Stimulated activated CD4-positive, alpha-beta T cell treated with anti-CD3 and anti-CD28 coated beads, Interleukin-15, amount 100 ng/mL, for 1 hour (primary cell): ENCODE data around the gene SEMA5A.

Experiments used
- DNase-seq, 2 donors: peaks; one replicate each; pipeline ENCODE4 v3.0.0-alpha.2; 2020; ENCODE audit warnings: low read depth in 1 of 2, low spot score in 1 of 2

Gene SEMA5A

DNA sequence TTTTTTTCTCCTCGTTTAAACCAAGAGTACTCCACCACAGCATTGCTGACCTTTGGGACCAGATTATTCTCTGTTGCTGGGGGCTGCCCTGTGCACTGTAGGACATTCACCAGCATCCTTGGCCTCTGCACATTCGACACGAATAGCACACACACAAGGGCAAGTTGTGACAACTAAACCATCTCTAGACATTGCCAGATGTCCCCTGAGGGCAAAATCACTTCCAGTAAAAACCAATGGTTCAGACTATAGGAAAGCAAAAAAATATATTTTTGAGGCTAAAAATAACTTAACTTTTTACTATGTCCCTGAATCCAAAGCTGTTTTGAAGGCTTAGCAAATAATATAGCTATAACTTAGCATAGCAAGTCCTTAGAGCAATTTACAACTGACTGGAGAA, 65.9 kb downstream of the SEMA5A start:
- DNase-seq, result no peak

DNA sequence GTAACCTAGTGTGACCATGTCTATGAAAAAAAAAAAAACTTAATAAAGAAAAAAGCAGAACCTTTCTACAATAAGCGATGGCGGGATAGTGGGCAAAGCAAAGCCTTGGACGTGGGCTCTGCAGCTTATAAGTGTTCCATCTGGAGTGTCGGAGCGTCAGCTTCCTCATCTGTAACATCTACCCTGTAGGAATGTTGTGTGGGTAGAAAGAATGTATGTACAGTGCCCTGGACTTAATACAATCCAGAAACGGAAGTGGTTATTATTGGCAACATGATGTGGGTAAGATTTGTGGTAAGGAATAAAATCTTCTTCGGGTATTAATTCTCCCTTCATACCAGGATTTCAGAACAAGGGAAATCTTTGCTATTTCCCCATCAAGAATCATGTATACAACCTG, 66.5 kb downstream of the SEMA5A start:
- no peak for DNase-seq

DNA sequence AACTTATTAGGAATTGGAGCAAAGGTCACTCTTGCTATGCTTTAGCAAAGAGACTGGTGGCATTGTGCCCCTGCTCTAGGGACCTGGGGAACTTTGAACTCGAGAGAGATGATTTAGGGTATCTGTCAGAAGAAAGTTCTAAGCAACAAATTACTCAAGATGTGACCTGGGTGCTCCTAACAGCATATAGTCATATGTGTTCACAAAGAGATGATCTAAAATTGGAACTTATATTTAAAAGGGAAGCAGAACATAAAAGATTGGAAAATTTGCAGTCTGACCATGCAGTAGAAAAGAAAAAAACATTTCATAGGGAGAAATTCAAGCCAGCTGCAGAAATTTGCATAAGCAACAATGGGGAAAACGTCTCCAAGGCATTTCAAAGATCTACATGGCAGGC, 68.3 kb downstream of the SEMA5A start:
- DNase-seq, result no peak

DNA sequence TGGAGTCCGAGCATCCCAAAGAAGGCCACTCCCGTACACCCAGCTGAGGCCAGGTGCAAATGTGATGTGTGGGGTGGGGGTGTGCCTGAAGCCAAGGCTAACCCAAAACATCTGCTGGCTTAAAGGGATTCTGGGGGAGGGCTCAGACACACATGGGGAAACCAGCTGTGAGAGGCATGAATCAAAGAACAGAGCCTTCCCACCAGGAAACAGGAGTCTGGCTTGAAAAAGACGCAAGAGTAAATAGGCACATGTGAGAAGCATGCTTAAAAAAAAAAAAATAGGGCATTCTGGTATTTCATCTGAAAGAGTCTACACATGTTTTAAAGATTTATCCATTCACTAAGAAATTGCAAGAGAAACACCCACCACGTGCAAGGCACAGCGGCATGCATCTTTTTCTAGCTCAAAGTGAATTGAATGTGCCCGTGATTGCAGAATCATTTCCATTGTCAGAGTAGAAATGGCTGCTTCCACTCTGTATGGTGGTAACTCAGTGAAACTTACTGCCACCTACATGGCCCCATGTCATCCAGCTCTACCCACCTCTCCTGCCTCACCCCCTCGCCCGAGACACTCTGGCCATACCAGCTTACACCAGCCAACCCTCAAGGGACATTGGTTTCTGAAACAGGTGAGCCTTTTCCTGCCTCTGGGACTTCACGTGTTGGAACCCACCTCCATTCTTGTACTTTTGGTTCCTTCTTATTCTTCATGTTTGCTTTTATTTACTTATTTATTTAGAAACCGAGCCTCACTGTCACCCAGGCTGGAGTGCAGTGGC, 71.5 kb downstream of the SEMA5A start:
- no peak for DNase-seq

DNA sequence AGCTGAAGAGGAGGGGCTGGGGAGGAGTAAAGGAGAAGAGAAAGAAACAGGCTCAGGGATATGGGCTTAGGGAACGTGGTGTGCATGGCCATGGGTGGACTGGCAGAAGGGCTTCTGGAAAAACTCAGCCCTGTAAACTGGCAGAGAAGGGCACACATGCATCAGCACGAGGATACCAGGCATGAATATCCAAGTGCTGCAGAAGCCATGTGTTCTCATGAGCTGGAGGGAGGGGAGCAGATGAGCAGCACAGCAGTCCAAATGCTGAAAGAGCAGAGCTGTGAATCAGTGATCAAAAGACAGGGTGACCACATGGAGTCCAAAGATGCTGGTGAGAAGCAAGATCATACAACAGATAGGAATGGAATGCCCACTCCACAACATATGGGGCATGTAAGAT, 72.3 kb downstream of the SEMA5A start:
- DNase-seq, result no peak

DNA sequence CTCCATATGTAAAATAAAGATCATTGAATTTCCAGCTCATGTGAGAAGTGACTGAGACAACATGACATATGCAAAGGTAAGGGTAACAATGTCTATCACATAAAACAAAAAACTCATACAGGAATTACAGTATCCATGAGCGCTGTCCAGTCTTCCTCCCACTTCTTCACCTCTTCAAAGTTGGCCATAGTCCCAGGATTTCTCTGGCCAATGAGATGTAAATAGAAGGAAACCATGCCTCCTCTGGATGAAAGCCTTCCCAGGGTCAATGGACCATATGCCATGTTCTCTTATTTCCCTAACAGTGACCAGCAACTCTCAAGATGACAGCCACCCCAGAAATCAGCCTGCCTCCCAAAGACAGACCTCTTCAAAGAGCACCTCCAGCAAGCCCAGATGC, 75.5 kb downstream of the SEMA5A start:
- DNase-seq, result no peak

DNA sequence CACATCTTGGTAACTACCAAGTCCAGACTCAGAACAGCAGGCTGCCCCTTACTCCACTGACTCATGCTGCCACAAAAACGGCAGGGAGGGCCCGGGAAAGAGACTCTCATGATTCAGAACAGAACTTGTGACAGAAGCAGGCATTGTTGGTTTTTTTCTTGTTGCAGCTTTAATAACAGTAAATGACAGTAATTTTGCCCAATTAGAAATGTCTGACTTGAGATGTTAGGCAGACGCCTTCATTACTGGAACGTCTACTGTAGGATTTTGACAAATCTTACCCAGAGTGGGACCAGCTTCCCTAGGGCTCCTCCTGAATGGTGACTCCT, 77.9 kb downstream of the SEMA5A start:
- no peak for DNase-seq

DNA sequence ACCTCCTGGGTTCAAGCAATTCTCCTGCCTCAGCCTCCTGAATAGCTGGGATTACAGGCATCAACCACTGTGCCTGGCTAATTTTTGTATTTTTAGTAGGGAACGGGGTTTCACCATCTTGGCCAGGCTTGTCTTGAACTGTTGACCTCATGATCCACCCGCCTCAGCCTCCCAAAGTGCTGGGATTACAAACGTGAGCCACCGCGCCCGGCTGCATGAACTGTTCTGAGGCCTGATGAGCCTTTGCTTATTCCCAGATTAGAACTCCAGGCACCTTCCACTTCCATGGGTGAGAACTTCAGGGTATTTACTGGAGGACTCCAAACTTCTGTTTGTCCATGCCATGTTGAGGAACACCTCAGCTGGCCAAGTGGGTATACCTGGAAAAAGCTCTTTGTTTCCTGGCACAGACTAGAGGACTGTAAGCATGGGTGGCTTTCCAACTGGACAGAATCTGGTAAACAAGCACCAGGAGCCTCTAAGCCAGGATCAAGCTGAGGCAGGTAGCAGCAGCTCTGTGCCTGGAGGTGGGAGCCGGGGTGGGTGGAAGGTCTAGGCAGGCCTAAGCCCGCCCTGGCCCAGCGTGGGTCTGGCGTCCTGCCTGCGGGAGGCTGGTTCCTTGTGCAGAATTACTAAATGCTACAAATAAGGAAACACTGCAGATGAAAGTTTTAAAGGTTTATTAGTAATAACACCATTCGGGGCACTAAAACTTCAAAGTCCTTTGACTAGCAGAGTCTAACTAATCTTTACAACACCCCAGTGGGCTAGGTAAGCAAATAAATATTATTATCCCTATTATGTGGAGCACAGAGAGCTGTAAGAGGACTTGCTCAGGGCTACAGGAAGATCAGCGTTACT, 78.4 kb downstream of the SEMA5A start:
- DNase-seq, result no peak

DNA sequence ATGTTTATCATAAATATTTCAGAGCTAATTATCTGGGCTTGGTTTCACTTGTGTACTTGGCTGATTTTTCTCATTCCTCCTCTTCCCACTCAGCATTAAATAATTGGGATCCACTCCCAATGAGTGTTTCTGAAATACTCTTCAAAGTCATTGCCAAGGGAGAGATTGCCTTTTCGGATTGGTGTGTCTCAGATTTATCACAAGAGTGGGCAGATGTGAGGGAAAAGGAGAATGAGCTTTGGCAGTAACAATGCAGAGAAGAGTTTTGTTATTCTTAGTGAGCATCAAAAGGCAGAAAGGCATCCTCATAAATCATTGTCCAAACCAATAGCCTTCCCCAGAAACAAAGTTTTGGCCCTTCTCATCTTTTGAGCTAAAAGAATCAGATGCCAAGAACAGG, 79.2 kb downstream of the SEMA5A start:
- DNase-seq, result no peak

DNA sequence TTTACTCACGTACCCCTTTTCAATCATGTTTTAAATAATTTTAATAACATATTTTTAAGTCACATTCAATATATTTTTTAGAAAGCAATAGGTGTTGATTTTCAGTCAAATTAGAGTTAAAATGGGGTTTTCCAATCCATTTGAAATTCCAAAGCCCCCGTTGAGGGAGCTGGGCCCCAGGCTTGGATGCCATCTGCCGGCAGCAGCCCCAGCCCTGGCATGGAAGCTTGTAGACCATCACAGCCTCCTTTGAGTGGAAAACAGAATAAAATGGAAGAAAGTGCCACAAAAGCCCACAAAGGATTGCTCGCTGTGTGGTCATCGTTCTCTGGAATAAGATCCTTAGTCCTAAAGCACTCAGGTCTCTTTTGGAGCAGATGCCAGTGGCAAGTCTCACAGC, 81.4 kb downstream of the SEMA5A start:
- no peak for DNase-seq

DNA sequence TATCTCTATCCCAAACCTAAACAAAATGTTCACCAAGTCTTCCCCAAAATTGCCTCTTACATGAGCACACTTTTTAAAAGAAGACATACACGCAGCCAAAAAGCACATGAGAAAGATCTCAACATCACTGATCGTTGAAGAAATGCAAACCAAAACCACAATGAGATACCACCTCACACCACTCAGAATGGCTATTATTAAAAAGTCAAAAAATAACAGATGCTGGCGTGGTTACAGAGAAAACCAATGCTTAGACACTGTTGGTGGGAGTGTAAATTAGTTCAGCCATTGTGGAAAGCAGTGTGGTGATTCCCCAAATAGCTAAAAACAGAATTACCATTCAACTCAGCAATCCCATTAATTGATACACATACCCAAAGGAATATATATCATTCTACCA, 83.8 kb downstream of the SEMA5A start:
- DNase-seq, result no peak

DNA sequence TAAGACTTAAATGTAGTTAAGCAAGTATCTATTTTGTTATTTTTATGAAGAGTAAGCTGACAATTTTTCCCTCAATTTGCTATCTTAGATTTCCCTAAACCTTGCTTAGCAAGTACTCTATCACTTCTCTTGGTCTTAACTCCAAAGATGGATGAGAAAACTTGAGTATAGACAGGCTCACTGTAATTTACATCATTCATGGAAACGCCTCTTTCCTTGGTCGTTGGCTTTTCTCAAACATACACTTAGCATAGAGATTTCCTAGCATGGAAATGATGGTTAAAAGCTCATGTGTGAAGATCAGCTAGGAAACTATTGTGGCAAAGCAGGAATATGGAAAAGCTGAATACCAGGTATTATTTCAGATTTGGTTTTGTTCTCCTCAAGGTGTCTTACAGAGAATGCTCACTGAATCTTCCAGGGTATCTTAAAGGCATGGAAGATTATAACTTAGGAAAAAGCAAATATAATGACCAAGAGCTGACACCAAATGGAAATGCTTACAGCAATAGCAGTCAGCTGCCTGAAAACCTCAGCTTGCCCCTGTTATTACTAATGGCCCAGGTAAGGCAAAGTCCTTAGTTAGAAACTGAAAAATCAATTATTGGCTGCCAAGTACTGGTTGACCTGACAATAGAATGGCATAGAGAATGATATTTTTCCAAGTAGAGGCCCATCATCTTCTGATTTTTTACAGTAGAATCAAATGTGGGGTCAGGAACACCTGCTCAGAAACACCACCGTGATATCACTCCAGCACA, 84.8 kb downstream of the SEMA5A start:
- DNase-seq, result no peak

DNA sequence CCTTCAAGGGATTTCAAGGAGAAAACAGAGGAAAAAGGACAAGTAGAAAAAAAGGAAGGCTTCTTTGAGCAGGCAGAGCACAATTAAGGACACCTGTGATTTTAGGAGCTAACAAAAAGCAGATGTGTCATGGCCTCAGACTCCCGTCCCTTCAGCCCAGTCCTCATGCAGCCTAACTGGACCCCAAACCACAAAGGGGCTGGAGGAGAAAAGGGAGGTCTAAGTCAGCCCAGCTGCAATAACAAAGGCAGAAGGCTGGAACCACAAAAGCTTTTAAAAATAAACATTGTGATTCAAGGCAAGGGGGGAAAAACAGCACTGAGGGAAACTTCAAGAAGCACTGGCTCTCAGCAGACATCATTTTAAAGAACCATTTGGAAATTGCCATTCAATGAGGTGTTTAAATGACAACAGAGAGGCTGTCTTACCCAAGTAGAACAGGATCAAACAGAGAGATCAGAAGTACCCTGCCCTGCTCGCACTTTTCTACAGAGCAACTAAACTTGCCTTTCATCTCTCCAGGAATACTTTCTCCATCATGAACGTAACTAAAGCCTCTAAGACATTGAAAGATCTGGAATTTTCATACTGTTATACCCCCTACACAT, 89.3 kb downstream of the SEMA5A start:
- DNase-seq, result no peak

DNA sequence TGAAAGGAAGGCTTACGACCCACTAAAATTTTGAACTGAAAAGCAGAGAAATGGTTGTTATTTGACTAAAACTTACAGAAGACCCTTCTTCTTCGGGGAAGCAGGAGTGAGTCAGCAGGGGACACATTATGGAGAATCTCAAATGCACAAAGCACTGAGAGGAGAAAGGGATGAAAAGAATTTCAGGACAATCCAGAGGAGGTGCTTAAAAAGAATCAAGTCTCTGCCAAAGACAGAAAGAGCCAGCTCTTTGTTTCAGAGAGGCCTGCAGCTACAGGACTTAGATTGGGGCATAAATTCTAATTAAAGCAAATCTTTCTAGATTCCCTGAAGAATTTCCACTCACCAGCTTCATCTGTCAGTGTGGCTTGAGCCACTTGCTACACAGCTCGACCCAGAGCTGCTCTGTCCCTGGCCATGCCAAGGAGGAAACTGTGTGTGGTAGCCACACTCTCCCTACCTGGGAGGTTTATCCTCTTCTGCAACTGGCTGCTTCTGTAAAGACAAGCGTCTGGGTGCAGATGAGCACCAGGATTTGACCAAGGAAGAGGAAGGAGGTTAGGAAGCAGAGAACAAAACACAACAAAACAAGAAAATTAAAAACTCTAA, 89.9 kb downstream of the SEMA5A start:
- no peak for DNase-seq

DNA sequence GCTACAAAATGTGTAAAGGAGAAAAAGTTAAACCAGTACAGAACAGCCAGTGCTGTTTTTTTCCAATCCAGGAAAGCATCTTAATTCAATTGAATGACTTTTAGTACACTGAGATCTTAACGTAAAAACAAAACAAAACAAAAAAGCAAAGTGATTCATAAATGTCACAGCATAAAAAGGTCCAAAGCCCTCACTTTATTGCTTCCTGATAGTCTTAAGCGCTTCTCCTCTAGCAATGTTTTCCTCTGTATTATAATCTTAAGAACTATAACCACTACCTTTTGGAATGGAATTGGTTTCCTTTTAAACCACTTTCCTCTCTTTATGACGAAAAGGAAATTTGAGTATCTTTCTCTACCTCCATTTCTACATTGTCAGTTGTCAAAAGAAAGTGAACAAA, 91.4 kb downstream of the SEMA5A start:
- no peak for DNase-seq

DNA sequence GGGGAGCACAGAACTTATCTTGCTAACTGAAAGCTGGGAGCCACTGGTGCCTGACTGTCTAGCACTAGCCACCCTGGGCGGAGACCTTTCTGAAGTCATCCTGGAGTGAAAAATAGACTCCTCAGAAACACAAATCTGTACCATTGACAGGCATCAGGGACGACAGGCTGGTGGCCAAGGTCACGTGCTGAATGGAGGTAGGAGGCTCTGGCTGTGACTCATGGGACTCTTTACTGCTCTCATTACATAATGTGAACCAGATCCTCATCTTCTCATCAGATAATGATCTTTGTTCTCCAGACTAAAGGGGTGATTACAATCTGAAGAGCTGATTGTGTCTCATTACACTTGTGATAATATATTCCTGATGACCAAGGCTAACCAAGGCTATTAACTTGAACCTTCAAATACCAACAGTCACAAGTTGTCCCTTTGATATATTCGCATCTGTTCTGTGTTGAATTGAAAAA, 91.8 kb downstream of the SEMA5A start:
- DNase-seq, result no peak

DNA sequence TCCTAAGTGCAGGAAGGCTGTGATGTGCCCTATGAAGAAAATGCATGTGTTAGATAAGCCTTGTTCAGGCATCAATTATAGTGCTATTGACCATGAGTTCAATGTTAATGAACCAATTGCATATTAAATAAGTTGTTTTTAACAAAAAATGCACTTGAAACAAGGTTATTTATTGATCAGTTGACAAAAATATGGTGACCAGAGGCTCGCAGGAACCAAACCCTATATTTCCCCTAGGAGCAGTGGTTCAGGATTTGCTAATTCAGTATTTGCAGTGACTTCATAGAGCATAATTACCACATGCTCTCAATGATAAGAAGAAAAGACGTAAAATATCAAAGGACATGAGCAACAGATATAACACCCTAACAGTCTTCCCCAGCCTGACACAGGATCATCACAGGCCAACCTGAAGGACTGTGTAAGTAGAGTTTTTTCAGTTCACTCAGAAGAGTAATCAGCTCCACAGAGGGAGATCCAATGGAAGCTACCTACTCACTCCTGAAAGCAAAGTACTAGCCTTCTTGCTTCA, 92.3 kb downstream of the SEMA5A start:
- no peak for DNase-seq

DNA sequence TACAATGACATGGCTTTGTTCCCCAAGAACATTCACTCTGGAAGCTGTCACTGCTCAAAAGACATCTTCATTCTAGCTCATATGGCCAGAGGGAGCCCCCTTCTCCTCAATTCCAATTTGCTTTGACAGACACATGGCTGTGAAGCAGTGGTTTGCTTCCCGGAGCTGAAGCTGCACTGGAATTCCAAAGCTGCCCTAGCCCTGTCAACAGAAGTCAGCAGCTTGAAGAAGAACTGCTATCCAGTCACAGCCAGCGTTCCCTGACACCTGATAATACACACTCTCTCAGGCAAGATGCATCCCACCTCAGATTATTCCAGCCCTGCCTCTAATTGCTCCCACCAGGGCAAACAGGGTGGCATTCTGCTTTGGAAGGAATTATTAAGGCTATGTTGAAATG, 93.7 kb downstream of the SEMA5A start:
- no peak for DNase-seq

DNA sequence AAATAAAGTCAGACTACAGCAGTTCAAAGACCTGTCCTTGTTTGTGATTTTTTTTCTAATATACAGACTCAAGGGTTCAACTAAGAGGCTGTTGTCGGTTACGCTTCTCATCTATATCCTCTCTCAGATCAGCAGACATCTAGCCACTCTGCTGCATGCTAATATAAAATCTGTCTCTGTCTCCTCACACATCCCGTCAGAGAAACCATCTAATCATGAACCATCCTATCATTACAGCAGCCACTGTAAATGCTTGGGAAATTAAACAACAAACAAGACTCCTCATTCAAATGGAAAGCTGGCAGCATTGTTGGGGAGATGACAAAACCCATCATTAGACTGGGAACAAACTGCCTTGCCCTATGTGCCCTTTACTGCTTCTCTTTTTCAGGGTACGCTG, 94.8 kb downstream of the SEMA5A start:
- DNase-seq, result no peak

DNA sequence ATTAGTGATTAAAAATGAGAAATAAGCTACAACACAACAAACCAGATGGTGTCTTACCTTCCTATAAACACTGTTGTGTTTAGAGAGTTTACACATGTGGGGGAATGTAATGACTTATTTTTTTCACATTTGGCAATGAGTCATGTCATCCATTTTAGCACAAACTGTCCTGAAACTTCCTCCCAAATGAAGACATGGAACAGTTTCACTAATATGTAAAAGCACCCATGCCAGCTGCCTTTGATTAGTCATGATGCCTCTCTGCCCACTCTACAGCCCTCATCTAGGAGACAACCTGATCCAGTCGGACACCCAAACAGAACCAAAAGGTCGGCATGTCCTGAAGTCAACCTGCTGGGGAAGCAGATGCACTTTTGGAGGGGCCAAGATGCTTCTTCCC, 98.2 kb downstream of the SEMA5A start:
- DNase-seq, result no peak
